AG09319 (cell line): ENCODE data around the gene NDUFS8.

Experiments
- DNase-seq: peaks from one replicate; pipeline ENCODE4 v3.0.0-alpha.2; 2010; ENCODE audit warnings: low read depth; ENCODE audit errors: extremely low read depth
- TF ChIP-seq, protein P1 (sequence below): IDR thresholded peaks from 2 replicates; pipeline ENCODE4 v1.5.1; 2011; ENCODE audit warnings: low read depth, mild to moderate bottlenecking, inconsistent platforms, low read length, moderate library complexity

The NDUFS8 gene

DNA sequence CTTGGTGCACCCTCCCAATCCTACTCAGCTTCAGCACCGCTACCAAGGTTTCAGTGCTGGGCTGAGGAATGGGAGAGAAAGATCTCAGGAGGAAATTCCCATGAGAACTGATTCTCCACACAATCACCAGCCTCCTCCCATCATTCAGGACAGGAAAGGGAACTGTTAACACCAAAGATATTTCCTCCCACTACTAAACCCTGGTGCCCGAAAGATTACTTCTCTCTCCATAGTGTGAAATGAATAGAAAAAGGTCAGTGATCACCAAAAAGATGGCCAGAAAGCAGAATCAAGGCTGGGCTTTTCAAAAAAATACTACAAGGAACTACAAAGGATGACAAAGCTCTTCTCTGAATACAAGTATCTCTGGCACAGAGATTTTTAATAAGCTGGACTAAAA lies 34.4 kb downstream of the NDUFS8 start:
- DNase-seq = no peak
- TF ChIP-seq, protein P1, sequence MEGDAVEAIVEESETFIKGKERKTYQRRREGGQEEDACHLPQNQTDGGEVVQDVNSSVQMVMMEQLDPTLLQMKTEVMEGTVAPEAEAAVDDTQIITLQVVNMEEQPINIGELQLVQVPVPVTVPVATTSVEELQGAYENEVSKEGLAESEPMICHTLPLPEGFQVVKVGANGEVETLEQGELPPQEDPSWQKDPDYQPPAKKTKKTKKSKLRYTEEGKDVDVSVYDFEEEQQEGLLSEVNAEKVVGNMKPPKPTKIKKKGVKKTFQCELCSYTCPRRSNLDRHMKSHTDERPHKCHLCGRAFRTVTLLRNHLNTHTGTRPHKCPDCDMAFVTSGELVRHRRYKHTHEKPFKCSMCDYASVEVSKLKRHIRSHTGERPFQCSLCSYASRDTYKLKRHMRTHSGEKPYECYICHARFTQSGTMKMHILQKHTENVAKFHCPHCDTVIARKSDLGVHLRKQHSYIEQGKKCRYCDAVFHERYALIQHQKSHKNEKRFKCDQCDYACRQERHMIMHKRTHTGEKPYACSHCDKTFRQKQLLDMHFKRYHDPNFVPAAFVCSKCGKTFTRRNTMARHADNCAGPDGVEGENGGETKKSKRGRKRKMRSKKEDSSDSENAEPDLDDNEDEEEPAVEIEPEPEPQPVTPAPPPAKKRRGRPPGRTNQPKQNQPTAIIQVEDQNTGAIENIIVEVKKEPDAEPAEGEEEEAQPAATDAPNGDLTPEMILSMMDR = no peak

DNA sequence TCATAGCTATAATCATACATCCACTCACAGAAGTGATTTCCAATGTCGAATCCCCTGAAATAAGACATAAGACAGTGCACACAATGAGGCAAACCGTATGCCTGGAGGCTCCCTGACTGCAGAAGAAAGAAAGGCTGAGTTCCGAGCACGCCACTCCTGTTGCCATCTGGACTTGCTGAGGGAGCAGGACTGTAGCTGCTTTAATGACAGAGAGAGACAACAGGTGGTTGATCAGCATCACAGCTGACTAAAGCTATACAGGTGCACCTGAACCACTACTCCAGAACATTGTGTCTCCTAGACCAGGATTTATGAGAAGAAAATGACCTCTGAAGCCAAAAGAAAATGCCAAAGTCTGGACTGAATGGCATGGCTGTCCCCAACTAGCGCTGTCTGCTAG lies 35.4 kb downstream of the NDUFS8 start:
- TF ChIP-seq, protein P1 = no peak
- no peak for DNase-seq

DNA sequence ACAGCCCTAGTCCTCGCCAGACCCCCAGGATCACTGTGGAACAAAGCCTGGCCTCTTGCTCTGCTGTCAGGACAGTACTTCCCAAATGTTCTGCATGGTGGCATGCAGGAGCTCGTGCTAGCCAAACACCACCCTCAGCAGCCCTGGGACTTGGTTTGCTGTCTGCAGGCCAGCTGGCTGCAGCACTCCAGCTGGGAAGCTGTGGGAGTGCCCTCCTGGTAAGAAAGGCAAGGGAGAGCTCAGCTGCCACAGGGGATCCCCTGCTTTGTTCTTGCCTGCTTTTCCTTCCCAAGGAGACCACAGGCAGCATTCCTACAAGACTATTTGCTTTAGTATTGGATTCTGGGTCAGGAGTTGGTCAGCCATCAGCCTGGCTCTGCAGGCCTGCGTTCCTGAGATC lies 36.3 kb downstream of the NDUFS8 start:
- TF ChIP-seq, protein P1 = no peak
- DNase-seq = no peak

DNA sequence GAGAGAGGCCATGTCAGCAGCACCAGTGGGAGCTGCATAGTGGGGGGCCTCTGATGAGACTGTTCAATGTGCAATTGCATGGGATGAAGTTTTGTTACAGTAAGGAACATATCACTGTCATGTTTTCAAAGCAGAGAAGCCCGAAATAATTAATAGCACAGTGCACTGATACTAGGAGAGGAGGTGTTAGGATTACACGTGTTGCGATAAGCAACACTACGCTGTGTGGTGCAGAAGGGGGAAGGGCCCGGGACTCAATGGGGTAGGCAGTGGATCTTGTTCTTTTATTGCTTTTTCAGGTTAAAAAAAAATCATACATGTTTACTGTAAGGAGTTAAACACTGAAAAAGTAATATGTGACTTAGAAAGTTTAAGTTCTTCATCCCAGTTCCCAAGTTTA lies 37.5 kb downstream of the NDUFS8 start:
- DNase-seq = no peak
- TF ChIP-seq, protein P1 = no peak

DNA sequence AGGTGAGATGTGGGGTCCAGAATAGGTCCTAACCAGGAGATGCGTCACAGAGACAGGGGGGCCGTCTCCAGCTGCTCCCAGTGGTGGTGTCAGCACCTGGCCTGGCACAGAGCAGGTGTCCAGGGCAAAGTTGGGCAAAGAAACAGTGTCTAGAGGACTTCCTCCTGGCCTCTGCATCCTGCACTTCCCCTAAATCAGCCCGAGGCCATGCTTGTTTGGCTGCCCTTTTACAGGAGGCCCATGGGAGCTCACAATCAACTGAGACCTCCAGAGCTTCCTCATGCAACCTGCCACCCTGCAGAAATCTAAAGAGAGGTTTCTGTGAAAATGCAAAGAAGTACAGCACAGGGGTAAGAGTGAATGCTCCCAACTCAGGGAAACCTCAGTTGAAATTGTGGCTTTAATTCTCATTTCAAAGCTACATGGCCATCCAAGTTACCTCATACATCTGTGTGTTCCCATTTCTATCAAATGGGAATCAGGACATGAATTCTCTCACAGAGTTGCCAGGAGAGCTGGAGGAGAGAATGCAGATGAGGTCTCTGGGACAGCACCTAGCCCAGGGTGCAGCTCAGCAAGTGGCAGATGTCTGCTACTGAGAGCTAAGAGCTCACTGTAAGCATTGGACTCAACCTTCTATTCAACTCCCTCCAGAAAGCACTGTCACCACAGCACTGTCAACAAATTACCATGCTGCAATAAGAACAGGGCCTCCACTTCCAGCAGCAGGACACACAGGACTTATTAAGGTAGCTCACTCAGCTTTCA lies 41.0 kb downstream of the NDUFS8 start:
- no peak for DNase-seq
- TF ChIP-seq, protein P1 = no peak

DNA sequence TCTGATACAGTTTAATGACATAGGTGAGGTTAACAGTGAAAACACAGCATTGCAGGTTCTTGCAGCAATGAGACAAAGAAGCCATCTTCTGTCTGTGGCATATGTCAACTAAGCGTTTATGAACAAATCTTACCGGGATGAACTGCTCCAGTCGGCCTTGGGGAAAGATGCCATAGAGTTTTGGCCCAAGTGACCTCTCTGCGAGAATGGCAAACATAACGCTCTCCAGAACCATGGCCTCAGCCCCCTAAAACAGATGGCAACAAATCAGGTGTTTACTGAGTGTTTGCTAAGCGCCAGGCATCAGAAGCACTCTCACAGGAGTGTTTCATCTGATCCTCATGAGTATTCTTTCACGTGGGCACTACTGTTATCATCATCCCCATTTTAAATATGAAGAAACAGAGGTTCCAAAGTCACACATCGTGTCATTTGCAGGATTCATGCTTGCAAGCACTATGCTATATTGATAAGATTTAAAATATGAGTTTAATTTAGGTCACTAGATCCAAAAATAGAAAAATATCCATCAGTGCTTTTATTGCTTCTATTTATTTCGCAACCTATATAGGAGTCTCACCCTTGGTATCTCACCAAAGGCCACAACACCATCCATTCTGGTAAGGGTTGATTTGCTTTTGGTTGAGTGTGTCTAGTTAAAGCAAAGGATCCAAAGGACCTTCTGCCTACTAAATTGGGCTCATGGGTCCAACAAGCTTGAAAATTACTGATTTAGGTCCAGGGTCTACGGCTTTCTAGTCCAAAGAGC lies 44.3 kb downstream of the NDUFS8 start:
- TF ChIP-seq, protein P1 = no peak
- DNase-seq = no peak

DNA sequence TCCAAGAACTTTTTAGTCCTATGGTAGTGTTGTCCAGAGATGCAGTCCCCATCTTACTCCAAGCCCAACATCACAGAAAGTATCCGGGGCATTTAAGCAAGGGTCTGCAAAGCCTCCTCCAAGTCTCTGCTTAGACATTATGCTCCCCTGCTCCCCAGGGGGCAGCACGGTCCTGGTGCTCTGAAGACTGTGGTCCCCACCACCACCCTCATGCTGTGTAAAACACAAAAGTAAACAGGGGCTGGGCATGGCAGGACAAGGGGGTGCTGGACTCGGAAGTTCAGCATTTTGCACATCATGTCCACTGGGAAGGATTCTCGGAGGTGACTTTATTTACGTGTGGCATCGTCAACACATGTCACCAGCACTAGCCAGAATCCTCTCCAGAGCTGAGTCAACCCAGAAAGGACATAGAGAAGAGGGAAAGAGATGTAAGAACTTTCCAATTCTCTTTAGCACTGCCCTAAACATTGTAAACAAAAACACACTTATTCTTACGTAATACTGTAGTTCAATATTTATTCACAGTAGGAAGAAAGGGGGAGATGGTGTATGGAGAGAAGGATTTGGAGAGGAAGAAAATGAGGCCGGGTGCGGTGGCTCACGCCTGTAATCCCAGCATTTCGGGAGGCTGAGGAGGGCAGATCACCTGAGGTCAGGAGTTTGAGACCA lies 46.0 kb downstream of the NDUFS8 start:
- TF ChIP-seq, protein P1 = no peak; the same call in 1 of the 2 replicates
- no peak for DNase-seq
